Stimulated activated CD4-positive, alpha-beta T cell treated with anti-CD3 and anti-CD28 coated beads, Interleukin-2, amount 100 ng/mL, for 4 hours (primary cell): ENCODE data around the gene DIDO1.

Experiments used
- DNase-seq: peaks from one replicate; pipeline ENCODE4 v3.0.0-alpha.2; 2020; ENCODE audit warnings: low read depth

DIDO1 gene

GRCh38 chr20:62834967-62835730 lies 91.2 kb downstream of the DIDO1 start:
- no peak for DNase-seq

DNA sequence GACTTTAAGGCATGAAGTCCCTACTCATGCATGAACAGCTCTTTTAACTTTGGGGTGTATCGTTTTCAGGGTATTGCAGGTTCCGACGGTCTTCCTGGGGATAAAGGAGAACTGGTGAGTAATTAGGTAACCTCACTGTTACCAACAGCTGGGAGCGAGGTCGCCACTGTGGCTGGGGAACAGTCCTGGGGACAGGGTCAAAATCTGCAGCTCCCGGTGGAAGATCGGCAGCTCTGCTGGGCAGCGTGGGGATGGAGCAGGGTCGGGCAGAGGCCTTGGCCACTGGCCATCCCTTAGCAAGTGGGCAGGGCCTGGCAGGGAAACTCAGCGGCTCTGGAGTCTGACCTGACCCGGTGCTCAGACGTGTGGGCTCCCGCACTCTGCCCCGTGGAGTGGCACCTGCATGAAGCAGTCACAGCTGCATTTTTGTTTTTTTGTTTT lies 93.3 kb downstream of the DIDO1 start:
- DNase-seq = no peak

GRCh38 chr20:62832212-62832922 lies 93.9 kb downstream of the DIDO1 start:
- no peak for DNase-seq

GRCh38 chr20:62831854-62832211 lies 94.5 kb downstream of the DIDO1 start:
- no peak for DNase-seq

- no peak for DNase-seq
Observed at GRCh38 chr20:62831361-62831788, 94.9 kb downstream of the DIDO1 start.

DNA sequence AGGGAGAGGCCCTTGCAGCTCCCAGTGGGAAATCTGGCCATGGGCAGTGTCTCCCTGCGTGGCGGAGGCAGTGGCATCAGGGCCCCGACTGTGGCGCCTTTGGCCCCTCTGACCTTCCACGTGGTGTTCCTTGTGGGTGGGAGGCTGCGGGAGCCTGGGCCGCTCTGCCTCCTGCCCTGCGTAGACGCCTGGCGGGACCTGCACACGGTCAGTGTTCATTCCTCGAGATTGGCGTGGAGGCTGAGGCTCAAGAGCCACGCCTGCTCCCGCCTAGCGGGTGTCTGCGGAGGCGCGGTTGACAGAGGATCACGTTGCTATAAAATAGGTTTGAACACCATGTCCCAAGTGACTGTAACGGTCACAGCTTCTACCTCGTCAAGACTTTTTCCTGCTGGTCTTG lies 95.5 kb downstream of the DIDO1 start:
- no peak for DNase-seq

- DNase-seq = no peak
Observed at GRCh38 chr20:62830251-62830650, 96.1 kb downstream of the DIDO1 start.

DNA sequence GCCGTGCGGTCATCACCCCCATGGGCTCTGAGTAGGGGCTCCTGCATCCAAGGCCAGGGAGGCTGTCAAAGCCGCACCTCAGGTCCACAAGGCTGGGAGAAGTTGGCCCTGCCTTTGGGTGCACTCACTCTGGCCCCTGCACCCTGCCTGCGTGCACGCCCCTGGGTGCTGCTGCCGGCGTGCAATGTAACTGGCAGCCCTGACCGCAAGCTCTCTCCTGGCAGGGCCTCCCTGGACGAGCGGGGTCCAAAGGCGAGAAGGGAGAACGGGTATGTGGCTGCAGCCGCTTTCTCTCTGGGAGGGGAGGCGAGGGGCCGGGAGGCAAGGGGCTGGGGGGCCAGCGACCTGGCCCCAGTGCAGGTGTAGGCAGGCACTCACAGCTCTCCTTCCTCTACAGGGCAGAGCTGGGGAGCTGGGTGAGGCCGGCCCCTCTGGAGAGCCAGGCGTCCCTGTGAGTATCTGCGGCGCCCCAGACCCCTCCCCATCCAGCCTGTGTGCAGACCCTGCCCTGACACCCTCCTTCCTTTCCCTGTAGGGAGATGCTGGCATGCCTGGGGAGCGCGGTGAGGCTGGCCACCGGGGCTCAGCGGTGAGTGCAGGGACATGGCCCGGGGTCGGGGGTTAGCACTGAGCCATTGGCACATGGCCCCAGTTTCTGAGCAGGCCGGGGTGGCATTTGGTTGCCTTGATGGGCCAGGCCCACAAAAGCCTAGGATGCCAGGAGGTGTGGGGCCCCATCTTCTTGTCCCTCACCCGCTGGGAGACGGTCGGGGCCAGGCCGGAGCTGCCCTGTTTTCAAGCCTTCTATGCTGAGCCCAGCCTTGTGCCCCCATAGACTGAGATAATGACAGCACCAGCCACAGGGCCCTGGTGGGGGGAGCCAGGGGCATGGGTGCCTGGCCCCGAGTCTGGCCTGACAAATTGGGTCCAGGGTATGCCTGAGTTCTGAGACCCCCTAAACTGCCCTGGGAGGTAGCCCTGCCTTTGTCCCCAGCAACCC lies 96.8 kb downstream of the DIDO1 start:
- no peak for DNase-seq

DNA sequence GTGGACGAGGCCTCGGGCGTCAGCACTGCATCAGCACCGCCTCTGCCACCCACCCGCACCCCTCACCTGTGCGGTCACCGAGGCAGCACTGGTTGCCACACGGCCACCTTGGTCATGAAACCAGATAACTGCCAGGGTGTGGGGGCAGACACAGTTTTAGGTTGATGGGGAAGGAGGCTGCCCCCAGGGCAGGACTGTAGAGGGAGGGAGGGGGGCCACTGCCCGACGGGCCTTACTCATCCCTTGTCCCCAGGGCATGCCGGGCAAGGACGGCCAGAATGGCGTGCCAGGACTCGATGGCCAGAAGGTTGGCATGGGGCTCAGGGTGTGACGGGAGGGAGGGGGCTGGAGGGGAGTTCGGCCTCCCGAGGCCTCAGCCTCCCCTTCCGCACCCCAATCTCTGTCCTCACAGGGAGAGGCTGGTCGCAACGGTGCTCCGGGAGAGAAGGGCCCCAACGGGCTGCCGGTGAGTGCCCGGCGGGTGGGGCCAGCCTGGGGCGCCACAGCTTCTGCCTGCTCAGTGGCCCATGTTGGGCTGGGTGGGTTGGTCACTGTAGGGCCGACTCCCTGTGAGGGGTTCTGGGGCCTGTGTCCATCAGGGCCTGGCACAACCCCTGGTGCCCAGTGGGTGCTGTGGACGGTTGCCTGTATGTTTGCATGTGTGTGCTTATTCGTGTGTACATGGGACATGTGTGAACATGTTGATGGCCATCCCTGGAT lies 97.6 kb downstream of the DIDO1 start:
- no peak for DNase-seq

GRCh38 chr20:62828051-62828450 lies 98.3 kb downstream of the DIDO1 start:
- DNase-seq = no peak
